HG02623 (cell line): Measurements from ENCODE around the gene OBSCN.

Experiments used
- ATAC-seq: cut with Tn5 transposase; IDR thresholded peaks from one replicate; pipeline ENCODE4 v1.9.1; 2021; ENCODE audit warnings: moderate library complexity; ENCODE audit not compliant: unreplicated experiment

Gene OBSCN

DNA sequence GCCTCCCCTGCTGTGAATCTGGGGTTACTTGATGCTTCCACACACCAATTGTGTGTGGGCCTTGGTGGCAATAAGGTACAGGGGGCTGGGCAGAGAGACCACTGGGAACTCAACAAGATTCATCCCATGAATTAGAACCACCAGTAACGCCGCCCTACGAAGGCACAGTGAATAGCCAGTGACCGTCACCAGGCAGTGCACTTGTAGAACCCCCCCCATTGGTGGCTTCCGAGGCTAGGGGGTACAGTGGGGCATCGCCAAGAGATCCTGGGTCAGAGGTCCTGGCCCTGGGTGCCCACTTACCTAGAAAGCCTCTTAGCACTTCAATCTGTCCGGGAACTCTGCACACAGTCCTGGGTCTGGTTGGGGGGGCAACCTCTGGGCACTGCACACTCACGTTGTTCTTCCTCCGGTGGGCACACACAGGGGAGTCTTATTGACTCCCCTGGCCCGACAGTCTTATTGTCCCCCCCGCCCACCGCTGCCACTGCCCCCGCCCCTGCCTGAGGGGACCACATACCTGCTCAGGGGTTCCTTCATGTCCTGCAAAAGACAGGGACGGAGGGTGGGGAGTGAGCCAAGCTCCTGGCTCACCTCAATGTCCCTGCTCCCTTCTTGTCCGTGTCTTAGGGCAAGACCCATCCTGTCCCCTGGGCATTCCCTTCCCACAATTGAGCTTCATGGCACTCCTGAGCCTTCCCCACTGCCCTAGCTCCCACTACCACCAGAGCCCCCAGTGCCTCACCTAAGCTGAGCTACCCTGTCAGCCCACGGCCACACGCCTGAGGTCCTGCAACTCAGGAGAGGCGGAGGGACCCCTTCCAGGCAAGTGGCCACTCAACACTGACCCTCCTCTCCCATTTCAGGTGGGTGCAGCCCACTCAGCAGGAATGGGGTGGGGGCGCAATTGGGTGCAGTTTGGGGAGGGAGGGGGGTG is 201.3 kb downstream of the OBSCN start:
- no peak for ATAC-seq

DNA sequence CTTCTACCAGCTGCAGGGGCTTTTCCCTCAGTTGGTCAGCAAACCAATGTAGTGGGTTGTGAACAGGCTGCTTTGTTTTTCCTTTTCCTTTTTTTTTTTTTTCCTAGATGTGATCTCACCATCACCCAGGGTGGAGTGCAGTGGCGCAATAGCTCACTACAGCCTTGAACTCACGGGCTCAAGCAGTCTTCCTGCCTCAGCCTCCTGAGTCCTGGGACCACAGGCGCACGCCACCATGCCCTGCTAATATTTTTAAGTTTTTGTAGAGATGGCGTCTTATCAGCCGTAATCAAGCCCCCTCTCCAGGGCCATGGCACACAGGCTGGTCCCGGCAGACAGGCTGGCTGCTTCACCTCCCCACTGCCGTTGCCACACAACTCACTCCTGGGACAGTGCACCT is 202.2 kb downstream of the OBSCN start:
- ATAC-seq = no peak

DNA sequence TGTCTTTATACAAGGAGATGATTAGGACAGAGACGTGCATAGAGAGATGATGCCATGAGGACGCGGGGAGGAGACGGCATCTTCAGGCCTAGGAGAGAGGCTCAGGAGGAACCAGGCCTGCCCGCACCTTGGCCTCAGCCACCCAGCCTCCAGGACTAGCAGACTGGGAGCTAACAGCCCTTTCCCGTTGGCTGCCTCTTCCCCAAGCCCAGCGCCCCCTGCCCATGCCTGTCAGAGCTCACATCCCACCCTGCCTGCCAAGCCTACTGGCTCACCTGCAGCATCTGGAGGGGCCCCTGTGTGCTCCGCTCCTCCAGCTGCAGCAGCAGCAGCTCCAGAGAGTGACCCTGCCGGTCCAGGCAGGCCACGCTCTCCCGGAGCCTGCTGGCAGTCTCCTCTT is 202.8 kb downstream of the OBSCN start:
- no peak for ATAC-seq

DNA sequence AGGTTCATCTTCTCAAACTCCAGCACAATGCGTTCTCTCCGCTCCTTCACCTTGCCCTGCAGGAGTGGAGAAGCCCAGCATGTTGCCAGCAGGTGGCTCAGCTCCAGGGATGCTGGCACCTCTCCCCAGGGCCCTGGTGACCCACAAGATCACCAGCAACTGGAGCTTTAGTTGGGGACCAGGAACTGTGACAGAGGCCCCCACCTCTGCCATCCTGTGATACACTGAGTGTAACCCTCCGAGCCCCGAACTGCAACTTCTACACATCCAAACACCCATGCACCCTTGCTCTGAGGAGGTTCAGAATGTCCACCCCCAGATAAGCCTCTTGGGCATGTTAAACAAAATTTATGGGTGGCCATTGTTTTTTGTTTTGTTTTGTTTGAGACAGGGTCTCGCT is 203.3 kb downstream of the OBSCN start:
- ATAC-seq = no peak

DNA sequence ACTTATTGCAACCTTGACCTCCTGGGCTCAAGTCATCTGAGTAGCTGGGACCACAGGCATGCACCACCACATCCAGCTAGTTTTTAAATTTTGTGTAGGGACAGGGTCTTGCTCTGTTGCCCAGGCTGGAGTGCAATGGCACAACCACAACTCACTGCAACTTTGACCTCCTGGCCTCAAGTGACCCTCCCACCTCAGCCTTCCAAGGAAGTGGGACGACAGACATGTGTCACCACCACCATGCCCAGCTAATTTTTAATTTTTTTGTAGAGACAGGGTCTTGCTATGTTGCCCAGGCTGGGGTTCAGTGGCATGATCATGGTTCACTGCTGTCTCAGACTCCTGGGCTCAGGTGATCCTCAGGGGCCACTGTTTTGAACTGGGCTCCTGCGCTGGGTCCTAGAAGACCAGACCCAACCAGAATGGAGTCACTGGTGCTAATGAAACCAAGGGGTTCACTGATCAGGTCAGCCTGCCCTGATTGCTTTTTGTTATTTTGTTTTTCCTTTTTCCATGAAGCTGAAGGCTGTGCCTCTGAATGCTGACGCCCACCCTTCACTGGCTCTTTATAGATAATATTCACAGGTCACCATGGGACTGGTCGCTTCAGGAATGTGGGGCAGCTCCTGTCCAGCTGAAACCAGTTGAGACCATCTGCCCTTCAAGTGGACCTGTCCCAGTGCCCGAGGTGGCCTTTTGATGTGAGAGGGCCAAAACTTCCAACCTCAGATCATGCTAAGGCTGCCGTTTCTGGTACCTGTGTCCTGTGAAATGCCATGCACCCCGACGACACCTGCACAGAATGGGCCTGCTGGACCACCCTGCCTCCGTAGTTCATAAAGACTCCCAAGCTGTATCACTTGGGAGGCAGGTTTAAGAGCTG is 203.9 kb downstream of the OBSCN start:
- ATAC-seq = no peak

DNA sequence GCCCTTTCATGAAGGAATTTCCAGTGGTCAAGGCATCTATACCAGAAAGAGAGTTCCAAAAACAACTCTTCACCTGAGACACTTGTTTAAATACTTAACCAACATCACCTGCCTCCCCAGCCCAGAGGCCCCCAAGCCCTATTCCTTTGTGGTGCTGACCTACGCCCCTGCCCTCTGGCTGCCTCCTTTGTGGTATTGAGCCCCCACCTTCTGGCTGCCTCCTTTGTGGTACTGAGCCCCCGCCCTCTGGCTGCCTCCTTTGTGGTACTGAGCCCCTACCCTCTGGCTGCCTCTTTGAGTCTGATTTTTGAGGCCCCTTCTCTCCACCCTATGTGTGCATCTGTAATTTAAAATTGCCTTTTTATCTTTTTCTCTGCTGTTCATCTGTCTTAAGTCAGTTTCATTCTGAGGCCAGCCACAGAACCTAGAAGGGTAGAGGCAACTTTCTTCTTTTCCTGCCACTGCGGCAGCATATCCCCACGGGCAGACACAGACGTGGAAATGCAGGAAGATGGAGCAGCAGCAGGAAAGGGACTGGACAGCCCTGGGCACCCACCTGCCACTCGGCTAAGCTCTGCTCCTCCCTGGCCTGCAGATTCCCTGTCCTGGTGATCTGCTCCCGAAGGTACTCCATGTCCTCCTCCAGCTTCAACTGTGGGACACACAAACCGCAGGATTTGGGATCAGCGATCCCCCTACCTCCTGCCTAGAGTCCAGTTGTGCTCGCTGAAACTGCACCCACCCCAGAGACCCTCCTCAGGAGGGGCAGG is 205.6 kb downstream of the OBSCN start:
- no peak for ATAC-seq

DNA sequence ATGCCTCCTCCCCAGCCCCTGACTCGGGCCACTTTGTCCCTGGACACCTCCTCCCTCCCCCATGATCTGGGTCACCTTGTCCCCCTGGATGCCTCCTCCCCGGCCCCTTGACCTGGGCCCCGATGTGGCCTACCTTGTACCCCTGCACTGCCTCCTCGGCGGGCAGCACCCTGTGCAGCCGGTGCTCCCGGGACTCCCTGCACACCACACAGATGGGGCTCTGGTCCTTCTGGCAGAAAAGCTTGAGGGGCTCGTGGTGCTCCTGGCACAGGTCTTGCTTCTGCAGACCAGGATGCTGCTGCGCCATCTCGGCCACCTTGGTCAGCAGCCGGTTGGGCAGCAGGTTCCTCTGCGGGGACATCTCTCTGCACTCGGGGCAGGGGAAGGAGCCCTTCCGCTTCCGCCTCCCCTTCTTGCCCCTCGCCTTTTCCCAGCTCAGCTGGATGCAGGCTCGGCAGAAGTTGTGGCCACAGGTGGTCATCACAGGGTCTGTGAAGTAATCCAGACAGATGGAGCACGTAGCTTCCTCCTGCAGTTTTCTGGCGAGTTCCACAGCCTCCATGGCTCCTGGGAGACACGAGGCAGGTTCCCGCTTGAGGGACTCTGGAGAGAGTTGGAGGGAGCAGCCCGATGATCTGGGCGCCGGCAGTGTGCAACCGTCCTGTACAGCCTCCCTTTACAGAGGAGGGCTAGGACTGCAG is 206.8 kb downstream of the OBSCN start:
- ATAC-seq = no peak

DNA sequence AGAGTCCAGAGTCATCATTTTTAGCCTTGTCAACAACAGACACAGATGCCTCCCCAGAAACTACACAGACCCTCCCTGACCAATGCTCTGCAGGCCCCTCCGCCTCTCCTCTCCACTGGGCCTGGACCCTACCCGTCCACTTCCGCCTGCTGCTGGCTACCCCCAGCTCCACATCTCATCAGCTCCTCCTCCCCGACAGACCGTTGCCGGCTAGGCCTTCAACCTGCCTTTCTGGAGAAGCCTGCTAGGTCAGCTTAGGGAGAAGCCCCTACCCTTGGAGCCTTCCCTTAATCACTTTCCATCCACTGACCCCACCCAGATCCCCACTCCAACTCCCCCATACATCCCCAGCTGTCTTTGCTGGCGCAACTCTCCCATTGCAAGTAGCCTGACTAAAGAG is 207.4 kb downstream of the OBSCN start:
- no peak for ATAC-seq

DNA sequence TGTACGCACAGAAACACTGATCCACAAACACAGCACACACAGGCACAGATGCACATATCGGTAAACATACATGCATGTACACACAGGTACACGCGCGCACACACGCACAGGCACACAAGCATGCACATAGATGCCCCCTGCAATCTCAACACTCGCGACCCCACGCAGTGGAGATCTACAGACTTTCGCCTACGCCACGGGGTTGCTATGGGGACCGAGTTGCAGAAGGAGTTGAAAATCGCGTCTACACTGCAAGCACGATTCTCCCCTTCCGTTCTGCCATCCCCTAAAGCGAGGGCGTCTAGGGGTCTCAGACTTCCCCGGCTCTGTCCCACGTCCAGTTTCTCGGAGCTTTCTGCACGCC is 208.0 kb downstream of the OBSCN start:
- ATAC-seq = no peak

DNA sequence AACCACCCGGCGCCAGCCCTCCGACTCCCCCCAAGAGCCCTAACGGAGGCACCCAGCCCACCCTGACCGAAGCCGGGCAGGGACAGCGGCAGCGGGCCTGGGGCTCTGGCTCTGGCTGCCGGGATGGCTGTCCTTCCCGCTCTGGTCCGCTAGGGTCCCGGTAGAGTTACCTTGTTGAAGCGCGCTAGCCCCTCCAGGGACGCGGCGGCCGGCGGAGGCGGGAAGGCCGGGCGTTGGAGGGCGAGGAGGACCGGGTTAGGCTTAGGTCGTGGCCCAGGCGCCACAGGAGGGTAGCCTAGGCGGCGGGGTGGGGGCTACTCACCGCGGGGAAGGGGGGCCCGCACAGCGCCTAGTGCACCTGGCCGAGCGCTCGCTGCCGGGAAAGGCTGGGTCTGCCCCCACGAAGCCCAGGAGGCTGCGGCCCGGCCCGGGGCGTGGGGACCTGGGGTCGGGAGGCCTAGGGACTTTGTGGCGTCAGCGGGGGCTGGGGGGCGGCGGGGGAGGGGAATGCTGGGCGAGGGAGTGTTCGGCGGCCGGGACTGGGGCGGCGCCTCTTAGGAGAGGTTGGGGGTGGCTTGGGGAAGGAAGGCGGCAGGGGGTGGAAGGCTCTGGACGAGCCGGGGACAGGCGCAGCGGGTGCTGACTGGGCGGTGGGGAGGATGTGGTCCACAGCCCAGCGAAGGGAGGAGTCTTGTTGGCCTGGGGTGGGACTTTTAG is 208.5 kb downstream of the OBSCN start, which contains the start of gene TRIM17:
Gene TRIM17, minus strand, starts transcription at position 645 of the 717 bp plus-strand sequence. CDS start 1,789 bp downstream, outside the sequence.
- no peak for ATAC-seq

DNA sequence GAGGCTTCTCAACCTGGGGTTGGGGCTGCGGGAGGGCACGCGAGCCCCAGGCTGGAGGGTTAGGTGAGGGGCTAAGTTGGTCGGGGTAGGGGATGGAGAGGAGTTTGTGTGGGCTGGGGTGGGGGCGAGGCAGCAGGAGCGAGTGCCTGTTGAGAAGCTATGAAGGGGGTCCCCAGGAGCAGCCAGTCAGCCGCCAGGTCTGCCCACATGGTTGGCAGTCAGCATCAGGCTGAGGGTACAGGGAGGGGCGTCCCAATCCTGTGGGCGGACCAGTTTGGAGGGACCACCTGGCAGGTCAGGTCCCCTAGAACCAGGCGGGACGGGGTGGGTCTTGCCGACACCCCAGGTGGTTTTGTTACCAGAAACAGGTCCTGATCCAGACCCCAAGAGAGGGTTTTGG is 209.2 kb downstream of the OBSCN start:
- no peak for ATAC-seq

DNA sequence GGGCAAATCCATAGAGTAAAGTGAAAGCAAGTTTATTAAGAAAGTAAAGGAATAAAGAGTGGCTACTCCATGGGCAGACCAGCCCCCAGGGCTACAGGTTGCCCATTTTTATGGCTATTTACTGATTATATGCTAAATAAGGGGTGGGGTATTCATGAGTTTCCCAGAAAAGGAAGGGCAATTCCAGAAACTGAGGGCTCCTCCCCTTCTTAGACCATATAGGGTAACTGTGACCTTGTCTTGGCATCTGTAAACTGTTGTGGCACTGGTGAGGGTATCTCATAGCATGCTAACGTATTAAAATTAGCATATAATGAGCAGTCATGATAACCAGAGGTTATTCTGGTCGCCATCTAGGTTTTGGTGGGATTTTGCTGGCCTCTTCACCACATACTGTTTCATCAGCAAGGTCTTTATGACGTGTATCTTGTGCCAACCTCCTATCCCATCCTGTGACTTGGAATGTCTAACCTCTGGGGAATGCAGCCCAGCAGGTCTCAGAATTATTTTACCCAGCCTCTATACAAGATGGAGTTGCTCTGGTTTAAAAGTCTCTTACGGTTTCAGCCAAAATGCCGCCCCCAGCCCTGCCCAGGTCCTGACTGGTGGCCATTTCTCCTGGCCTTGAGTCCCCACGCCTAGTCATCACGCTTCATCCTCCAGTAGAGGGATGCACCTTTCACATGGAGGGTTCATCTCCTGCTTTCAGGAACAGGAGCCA is 209.8 kb downstream of the OBSCN start:
- ATAC-seq = no peak

DNA sequence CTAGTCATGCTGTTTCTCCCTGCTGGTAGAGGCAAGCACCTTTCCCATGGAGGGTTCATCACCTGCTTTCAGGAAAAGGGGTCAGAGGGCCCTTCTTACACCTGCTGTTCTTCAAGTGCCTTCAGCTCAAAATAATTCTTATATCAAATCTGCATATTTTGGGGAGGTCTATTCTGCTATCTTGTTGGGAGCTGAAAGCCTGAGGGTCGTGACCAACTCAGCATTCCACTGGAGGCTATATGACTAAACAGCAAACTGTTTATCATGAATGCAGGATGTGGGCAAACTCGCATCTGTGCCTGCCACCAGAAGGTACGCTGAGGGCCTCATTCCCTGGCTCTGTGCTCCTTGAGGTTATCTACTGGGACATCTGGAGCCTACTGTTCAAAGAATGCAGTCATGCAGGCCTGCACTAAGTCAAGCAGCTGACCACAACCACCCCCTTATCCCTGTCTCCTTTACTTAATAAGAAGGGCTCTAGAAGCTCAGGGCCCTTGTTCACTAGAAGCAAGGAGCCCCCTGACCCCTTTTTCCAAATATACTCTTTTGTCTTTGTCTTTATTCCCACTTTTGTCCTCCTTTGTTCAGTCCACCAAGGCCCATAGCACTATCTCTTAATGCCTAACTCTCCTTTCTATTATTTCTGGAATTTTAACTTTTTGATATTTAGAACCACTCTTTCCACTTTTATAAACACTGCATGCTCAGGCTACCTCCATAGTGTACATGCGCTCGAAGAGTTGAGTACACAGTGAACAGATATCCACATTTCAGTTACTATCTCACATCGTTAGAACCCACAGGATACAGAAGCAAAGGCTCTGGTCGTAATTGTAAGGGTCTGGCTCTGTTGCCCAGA is 213.4 kb downstream of the OBSCN start:
- no peak for ATAC-seq

DNA sequence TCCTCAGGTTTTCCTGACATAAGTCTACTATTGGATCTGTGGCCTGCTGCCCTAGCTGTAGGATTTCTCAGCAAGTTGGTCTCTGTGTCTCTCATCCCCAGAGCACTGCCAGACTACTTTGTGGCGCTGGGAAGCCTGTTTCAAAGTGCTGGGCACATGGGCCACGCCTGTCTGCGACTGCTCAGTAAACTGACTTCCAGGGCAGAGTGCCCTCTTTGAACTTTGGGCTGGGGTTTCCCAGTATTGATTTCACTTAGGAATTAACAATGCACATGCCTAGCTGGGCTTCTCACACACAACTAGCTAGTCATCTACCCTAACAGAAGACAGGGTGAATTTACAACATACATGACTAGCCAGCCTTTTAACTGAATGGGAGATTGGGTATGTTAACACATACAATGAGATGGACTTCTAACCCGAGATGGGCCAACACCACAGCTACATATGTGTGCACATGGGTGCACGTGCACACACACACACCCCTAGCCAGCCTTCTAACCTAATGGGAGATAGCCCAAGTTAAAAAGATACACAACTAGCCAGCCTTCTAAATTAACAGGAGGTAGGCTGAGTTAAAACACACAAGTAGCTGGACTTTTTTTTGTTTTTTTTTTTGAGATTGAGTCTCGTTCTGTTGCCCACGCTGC is 215.7 kb downstream of the OBSCN start:
- no peak for ATAC-seq

DNA sequence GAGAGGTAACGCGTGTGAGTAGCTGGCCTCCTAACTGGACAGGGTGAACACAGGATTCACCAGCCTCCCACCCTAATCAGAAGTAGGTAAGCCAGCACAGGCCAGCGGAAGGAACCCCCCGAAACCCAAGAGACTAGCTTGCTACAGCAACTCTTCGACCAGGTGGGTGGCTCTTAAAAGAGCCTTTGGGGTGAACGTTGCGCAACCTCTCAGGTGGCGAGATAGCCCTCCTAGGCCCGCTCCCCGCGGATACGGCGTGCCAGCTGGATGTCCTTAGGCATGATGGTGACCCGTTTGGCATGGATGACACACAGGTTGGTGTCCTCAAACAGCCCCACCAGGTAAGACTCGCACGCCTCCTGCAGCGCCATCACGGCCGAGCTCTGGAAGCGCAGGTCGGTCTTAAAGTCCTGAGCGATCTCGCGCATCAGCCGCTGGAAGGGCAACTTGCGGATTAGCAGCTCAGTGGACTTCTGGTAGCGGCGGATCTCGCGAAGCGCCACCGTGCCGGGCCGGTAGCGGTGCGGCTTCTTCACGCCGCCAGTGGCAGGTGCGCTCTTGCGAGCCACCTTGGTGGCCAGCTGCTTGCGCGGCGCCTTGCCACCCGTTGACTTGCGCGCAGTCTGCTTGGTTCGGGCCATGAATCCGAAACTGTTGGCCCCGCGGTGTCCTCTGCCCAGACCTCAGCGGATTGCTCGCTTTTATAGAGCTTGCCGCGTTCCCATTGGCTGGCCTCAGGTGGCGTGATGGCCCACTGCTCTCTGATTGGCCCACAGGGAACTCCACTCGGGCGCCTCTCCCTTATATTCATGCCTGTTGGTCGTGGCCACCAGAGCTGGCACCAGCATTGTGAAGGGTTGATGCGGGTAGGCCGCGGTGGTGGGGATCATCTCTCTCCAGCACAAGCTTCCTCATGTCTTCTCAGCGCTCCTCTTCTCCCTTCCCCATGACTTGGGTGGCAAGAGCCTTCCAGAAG is 217.1 kb downstream of the OBSCN start:
- ATAC-seq = no peak

DNA sequence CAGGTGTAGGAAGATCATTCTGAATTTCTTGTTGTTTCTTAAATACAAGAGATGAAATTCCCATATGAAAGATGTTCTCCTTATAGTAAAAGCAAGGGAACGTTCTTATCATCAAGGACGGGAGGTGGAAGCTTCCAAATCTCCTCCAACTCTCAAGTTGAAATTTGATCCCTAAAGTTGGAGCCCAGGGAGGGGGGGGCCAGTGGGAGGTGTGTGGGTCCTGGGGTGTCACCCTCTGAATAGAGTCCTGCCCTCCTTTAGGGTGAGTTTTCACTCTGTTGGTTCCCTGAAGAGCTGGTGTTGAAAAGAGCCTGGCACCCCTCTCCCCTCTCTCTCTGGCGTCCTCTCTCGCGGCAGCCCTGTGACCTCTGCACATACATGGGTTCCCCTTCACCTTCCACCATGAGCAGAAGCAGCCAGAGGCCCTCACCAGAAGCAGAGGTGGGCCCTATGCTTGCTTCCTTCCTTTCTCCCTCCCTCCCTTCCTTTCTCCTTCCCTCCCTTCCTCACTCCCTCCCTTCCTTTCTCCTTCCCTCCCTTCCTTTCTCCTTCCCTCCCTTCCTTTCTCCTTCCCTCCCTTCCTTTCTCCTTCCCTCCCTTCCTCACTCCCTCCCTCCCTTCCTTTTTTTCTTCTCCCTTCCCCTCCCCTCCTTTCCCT is 218.8 kb downstream of the OBSCN start:
- ATAC-seq = no peak
